ENCODE results near the gene CDH9. TPM values are rescaled to one million over a fixed set of nuclear protein-coding genes. Genes with fewer than 3 reads are reported as not detected.

Gene CDH9
- total and polyA plus RNA-seq, 11 donors, result not detected

DNA sequence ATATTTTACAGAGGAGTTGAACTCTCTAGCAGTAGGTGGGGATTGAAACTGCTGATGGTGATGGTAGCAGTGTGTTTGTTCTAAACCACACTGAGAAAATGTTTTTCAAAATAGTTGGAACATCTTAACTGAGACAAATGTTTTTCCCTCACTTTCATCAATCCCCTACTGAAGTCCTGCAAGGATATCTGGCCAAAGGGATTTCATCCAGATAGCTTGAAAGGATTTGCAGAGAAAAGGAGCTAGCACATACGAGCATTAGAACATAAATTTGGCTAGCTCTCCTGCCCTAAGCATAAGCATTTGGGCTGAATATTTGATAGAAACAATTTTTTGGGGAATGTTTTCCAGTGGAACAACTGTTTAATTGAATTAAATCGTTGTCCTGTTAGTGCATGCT lies 153.9 kb downstream of the CDH9 start:
- no peak for ATAC-seq
- intact Hi-C loops (cut with DNase I), result no loop called here
- Histone ChIP-seq H3K9me3 (peaks cover 0 to 7% (median 0%) of the 10 kb centered on the region in 12 donors), H3K36me3 (no peaks in the 10 kb centered on the region), H3K27ac (no peak overlapping the region), H3K4me1 (no peaks in the 10 kb centered on the region), H3K27me3 (no peaks in the 10 kb centered on the region), H3K4me3 (no peak overlapping the region)
- TF ChIP-seq POLR2A (IDR thresholded peaks at IDR 0.05), result no peak
- TF ChIP-seq, protein P1, sequence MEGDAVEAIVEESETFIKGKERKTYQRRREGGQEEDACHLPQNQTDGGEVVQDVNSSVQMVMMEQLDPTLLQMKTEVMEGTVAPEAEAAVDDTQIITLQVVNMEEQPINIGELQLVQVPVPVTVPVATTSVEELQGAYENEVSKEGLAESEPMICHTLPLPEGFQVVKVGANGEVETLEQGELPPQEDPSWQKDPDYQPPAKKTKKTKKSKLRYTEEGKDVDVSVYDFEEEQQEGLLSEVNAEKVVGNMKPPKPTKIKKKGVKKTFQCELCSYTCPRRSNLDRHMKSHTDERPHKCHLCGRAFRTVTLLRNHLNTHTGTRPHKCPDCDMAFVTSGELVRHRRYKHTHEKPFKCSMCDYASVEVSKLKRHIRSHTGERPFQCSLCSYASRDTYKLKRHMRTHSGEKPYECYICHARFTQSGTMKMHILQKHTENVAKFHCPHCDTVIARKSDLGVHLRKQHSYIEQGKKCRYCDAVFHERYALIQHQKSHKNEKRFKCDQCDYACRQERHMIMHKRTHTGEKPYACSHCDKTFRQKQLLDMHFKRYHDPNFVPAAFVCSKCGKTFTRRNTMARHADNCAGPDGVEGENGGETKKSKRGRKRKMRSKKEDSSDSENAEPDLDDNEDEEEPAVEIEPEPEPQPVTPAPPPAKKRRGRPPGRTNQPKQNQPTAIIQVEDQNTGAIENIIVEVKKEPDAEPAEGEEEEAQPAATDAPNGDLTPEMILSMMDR (IDR thresholded peaks at IDR 0.05), result no peak
- WGBS, 4 donors, result 40 to 54% (median 50%) methylated on average over 2 of the region's 2 CpGs
- no peak for DNase-seq

DNA sequence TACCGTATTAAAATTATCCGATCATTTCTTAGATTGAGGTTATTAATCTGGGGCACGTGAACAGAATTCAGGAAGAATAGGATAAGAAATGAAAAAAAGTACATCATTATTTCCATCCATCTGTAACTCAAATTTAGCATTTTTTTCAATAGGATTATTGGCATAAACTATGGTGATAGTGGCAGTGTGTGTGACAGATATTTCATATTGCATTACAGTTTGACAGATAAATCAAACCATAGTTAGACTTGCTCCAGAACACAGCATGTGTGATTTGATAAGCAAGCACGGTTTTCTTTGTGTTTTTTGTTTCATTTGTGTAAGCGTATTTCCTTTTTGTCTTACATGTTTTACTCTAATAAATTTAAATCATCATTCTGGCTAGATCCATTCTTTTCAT lies 155.0 kb downstream of the CDH9 start:
- TF ChIP-seq, protein P1 (IDR thresholded peaks at IDR 0.05), result no peak
- TF ChIP-seq POLR2A (IDR thresholded peaks at IDR 0.05), result no peak
- no peak overlapping the region for H3K4me3 ChIP-seq
- no peaks in the 10 kb centered on the region for H3K27me3 ChIP-seq
- intact Hi-C loops (cut with DNase I), result no loop called here
- no peak overlapping the region for H3K27ac ChIP-seq
- H3K36me3 ChIP-seq, result no peaks in the 10 kb centered on the region
- peaks cover 0 to 7% (median 0%) of the 10 kb centered on the region in 12 donors for H3K9me3 ChIP-seq
- WGBS, 4 donors, result 80 to 84% (median 82%) methylated on average over 5 of the region's 5 CpGs
- DNase-seq (no peak), ATAC-seq (no peak)
- H3K4me1 ChIP-seq, result no peaks in the 10 kb centered on the region

DNA sequence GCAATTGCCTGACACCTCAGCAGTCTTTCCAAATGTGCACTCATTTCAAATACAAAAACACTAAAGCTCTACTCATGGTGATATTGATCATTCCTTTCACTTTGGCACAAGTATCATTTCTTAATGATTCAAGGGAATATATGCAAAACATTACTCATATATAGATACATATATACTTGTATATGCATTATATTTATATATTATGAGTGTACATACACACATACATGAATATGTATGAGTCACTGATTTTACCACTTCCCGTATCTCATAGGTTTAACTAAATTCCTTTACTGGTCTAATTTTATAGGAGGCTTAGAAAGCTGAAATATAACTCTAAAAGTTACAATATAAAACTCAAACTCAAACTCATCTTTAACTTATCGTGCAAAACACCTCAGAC lies 156.5 kb downstream of the CDH9 start:
- Histone ChIP-seq H3K4me3 (no peak overlapping the region), H3K27ac (no peak overlapping the region), H3K36me3 (no peaks in the 10 kb centered on the region), H3K27me3 (no peaks in the 10 kb centered on the region), H3K4me1 (no peaks in the 10 kb centered on the region), H3K9me3 (peaks cover 0 to 7% (median 0%) of the 10 kb centered on the region in 12 donors)
- 41 to 49% (median 47%) methylated on average over 2 of the region's 2 CpGs for WGBS, 4 donors
- ATAC-seq (no peak), DNase-seq (no peak)
- intact Hi-C loops (cut with DNase I), result no loop called here
- TF ChIP-seq POLR2A (IDR thresholded peaks at IDR 0.05), result no peak
- TF ChIP-seq, protein P1 (IDR thresholded peaks at IDR 0.05), result no peak

DNA sequence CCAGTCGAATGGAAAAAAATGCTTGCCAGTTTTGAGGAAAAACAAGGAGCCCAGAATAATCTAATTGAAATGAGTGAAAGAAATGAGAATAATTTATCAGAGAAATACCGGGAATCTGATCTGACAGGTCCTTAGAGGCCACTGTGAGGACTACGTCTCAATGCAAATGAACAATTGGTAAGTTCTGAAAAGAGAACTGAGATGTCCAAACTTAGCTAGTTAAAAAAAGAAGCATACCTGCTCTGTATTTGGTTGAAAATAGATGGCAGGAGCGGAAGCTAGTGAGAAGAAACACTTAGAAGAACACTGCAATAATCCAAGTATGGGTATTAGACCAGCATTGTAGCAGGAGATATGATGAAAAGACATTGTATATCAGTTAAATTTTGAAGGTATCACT lies 161.2 kb downstream of the CDH9 start:
- Histone ChIP-seq H3K27me3 (no peaks in the 10 kb centered on the region), H3K36me3 (no peaks in the 10 kb centered on the region), H3K4me3 (no peak overlapping the region), H3K4me1 (no peaks in the 10 kb centered on the region), H3K9me3 (no peaks in the 10 kb centered on the region), H3K27ac (no peak overlapping the region)
- WGBS, 4 donors, result 69 to 78% (median 72%) methylated on average over 4 of the region's 4 CpGs
- no peak for ATAC-seq
- no peak for DNase-seq
- TF ChIP-seq POLR2A (IDR thresholded peaks at IDR 0.05), result no peak
- TF ChIP-seq, protein P1 (IDR thresholded peaks at IDR 0.05), result no peak
- intact Hi-C loops (cut with DNase I), result no loop called here

All from heart left ventricle (tissue), 16 donors.